GM12864 (cell line): Measurements from ENCODE around the gene EVPL.

Experiments used
- DNase-seq: peaks from one replicate; pipeline ENCODE4 v3.0.0-alpha.2; 2011; ENCODE audit warnings: low read depth
- H3K4me3 ChIP-seq: 2 replicates; pipeline ENCODE4 v1.5.1; 2011; ENCODE audit warnings: mild to moderate bottlenecking, low read depth, low read length, control low read depth
- TF ChIP-seq, protein P1 (sequence below): IDR thresholded peaks from 2 replicates; pipeline ENCODE4 v1.5.1; 2011; ENCODE audit warnings: low read depth, mild to moderate bottlenecking, moderate library complexity, low read length, control low read depth, inconsistent platforms; ENCODE audit errors: missing control alignments

Gene EVPL

GRCh38 chr17:76034428-76035350 is 7.6 kb upstream of the EVPL start:
- TF ChIP-seq, protein P1, sequence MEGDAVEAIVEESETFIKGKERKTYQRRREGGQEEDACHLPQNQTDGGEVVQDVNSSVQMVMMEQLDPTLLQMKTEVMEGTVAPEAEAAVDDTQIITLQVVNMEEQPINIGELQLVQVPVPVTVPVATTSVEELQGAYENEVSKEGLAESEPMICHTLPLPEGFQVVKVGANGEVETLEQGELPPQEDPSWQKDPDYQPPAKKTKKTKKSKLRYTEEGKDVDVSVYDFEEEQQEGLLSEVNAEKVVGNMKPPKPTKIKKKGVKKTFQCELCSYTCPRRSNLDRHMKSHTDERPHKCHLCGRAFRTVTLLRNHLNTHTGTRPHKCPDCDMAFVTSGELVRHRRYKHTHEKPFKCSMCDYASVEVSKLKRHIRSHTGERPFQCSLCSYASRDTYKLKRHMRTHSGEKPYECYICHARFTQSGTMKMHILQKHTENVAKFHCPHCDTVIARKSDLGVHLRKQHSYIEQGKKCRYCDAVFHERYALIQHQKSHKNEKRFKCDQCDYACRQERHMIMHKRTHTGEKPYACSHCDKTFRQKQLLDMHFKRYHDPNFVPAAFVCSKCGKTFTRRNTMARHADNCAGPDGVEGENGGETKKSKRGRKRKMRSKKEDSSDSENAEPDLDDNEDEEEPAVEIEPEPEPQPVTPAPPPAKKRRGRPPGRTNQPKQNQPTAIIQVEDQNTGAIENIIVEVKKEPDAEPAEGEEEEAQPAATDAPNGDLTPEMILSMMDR, result no peak

GRCh38 chr17:76033139-76033538 is 6.0 kb upstream of the EVPL start:
- no peak for DNase-seq
- TF ChIP-seq, protein P1, result no peak
- no peak overlapping the region for H3K4me3 ChIP-seq

More at GRCh38 chr17:76034428-76035350, 7.6 kb upstream of the EVPL start:
- DNase-seq, result no peak
- no peak overlapping the region for H3K4me3 ChIP-seq

GRCh38 chr17:76032780-76033108 is 5.6 kb upstream of the EVPL start:
- TF ChIP-seq, protein P1, result no peak
- DNase-seq, result no peak
- no peak overlapping the region for H3K4me3 ChIP-seq

GRCh38 chr17:76032073-76032779 is 5.1 kb upstream of the EVPL start:
- TF ChIP-seq, protein P1, result no peak
- DNase-seq, result no peak
- H3K4me3 ChIP-seq, result no peak overlapping the region

DNA sequence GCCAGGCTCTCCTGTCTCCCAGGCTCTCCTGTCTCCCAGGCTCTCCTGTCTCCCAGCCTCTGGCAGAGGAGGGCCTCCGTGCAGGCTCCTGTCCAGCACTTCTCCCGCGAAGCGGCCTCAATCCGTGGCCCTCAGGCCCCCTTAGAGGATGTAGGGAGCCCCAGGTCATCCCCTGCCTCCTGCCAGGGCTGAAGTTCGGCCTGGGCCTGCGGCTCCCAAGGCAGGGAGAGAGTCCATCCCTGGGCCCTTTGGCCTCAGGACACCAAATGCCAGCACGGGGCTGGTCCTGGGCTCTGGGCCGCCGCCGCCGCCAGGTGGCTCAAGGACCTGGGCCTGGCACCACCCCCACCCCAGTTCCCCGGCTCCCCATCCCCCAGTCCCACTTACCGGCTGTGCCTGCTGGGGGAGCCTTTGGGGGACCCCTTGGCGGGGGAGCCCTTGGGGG is 370 bp downstream of the EVPL start:
- TF ChIP-seq, protein P1, result no peak
- no peak for DNase-seq
- H3K4me3 ChIP-seq, result no peak overlapping the region

- TF ChIP-seq, protein P1, result no peak
- no peak overlapping the region for H3K4me3 ChIP-seq
- no peak for DNase-seq
These were observed 1.8 kb downstream of the EVPL start for GRCh38 chr17:76025294-76025693.
